OCI-M1 (cell line): ENCODE measurements around the gene NCBP3.
A peak's percentile ranks its signal among the peaks of the same experiment; 100 is the strongest.
"Not testable (repeated sequence)": the region's sequence is repeated elsewhere in the genome, so short reads cannot be mapped to it uniquely, and the experiment has no call there.

Experiments used
- DNase-seq: peaks from one replicate; lab custom pipeline; 2025; lab: John Stamatoyannopoulos, UW

NCBP3 gene

DNA sequence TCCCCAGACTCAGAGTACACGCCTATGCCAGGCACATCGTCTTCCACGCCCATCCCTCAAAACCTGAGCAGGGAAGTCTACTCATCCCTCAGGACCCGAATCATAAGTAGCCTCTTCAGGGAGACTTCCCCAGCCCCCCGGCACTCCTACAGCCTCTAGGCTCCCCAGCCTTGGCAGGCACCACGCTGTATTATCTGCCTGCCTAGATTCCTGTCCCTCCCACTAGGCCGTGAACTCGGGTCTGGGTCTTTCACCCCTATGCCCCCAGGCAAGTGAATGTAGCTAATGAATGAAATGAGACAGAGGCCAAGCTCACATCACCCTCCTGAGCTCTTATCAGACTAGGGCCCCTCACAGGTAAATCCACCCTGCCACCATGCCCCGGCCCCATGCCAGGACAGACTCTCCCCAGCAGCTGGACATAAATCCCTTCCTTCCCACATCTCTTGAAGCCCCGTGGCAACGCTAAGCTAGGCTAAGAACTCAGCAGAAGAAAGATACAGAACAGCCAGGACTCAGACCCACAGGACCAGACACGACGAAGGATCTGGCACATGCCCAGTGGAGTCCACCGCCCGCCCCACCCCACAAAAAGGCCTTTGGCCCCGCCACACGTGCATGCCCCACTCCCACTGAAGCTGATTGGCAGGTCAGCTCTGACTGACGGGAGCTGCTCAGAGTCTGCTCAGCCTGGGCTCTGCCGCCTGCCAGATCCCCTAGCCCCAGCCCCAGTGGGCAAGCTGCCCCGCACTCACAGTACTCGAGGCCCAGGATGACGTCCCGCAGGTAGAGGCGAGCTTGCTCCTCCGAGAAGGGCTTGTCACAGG, 33.8 kb upstream of the NCBP3 start:
- DNase-seq = no peak

DNA sequence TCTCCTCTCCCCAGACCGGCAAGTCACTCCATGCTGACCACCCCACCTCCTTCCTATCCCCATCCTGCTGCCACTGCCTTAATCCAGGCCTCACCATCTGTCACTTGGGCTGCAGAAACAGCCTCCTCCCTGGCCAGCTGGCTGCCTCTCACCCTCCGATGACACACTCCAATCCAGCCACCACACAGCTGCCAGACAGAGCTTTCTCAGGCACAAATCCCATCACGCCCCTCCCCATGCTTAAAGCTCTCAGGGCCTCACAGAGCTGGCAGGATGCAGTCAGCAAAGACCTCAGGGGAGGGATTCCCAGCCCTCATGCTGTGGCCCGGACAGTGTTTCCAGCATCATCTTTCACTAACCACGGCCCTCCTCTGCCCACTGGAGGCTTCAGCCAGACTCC, 33.1 kb upstream of the NCBP3 start:
- DNase-seq = no peak

DNA sequence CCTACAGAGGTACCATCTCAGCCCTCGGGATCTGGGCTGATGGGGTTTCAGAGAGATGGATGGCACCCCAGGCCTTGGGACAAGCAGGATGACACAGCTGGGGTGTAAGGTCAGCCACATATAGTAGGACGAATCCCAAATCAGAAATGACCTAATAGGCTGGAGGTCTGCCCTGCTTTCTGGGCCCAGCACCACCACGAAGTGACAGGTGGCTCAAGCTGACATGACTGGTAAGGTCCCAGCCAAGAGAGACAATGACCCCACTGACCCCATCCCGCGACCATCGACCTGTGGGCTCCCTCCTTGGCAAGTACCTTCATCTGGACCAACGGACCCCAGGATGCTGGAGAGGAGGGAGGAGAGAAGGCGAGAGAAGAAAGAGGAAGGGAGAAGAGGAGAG, 31.2 kb upstream of the NCBP3 start:
- no peak for DNase-seq

DNA sequence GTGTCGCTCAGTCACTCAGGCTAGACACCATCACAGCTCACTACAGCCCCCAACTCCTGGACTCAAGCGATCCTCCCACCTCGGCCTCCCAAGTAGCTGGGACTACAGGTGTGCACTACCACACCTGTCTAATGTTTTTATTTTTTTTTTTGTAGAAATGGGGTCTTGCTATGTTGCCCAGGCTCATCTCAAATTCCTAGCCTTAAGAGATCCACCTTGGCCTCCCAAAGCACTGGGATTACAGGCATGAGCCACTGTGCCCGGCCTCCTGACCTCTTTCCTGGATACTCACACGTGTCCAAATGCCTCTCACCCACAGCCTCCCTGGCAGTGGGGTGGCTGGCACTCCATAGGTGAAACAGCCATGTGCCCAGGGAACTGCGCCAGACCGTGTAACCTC, 29.3 kb upstream of the NCBP3 start:
- DNase-seq = no peak

DNA sequence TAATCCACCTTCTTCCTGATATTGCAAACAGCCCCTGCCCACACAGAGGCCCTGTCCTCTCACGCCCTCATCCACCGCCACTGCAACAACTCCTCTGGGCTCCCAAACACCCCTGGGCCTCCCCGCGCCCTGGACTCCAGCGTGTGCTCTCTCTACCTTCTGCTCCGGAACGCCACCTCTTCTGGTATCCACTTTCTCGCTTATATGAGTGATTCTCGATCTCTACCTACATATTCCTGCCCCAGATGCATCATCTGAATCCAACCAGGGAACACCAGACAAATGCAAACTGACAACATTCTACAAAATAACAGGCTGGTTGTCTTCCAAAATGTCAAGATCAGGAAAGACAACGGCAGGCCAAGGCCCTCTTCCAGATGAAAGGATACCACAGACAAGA, 27.8 kb upstream of the NCBP3 start:
- DNase-seq = no peak

DNA sequence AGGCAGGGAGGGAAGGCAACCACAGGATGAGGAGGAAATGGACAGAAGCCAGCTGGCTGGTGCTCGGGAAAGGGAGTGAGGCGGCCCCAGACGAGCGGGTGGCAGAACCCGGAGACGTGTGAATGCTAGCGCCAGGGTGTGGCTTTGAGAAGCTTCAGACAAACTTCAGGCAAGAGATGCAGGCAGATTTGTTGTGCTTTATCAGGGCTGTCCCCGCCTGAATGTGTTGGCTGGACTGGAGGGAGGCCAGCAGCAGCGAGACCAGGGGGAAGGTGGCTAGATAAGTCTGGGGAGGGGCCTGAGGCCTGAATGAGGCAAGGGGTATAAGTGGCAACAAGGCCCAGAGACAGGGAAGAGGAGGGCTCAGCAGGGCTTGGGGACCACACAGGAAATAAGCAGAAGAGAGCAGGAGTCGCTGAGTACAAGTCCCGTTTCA, 24.8 kb upstream of the NCBP3 start:
- DNase-seq = peak; percentile 72

DNA sequence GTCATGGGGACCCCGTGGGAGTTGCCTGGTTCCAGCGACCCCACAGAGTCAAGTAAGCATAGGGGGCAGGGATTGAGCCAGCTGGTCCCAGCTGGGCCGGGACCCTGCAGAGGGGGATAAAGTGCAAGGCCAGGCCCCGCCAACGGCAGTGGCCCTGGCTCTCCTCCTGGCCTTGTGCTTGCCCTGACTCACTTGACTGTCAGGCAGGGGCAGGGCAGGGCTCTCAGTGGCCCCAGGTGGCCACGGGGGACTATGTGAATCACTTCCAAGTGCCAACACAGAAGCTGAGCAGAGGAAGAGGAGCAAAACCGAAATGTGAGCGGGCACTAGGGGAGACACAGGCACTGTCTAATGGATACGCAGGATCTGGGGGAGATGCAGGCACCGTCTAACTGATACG, 21.6 kb upstream of the NCBP3 start:
- no peak for DNase-seq

DNA sequence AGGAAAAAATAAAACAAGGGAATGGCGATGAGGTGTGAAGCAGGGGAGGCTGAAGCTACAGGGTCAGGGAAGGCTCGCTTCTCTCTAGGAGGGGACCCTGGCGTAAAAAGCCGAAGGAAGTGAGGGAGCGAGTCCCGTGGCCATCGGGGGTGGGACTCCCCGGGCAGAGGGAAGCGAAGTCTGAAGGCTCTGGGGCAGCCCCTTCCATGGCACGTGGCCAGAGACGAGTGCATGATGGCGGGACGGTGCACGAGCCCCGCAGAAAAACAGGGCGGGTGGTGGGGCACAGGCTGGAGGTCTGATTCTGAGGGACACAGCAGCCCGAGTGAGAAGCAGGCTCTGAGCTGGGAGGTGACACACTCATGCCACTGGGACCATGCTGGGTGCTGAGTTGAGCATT, 21.1 kb upstream of the NCBP3 start:
- DNase-seq = no peak

DNA sequence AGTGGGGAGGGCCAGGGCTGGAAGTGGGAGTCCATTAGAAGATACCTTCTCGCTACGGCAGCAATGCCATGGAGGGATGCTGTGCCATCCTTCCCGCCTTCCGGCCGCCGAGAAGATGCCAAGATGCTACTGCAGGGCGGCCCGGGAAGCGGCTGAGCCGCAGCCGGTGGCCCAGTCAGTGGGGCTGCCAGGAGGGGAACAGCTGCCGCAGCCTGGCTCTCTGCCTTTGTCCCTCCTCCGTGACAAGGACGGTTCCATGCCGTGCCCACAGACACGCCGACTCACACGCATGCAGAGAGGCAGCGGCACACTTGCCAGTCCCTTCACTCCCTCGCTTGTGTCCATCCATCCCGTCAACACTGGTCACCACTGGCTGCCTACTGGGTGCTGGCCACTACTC, 20.2 kb upstream of the NCBP3 start:
- no peak for DNase-seq

DNA sequence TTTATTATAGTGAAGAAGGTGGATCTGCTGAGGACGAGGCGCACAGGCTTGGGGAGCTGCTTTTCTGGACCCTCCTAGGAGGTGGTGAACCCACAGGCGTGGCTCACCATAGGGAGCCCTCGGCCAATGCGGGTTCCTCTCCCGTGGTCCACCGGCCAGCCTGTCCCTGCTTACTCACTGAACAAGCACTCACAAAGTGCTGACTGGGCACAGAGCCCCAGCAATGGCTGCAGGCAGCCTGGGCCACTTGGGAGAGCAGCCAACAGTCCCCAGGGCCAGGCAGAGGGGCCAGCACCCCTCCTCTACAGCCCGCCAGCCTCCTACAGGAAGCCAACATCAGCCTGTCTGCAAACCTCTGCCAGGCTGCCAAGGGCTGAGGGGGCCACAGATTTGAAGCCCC, 19.1 kb upstream of the NCBP3 start:
- no peak for DNase-seq

DNA sequence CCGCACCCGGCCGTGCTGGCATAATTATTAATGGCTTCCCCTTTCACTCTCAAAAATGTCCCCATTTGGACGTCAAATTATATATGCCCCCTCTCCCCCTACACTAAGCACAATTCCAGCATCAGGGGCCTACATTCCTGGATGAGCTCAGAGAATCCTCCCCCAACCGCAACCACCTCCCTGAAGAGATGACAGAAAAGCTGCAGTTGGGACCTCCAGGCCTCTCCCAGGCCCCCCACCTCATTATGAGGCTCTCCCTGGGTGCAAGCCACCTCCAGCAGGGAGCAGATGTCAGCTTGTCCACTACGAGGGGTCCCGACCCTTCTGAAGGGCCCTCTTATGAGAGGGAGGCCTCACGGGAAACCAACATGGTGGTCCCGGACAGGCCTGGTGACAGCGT, 18.5 kb upstream of the NCBP3 start:
- DNase-seq = no peak

DNA sequence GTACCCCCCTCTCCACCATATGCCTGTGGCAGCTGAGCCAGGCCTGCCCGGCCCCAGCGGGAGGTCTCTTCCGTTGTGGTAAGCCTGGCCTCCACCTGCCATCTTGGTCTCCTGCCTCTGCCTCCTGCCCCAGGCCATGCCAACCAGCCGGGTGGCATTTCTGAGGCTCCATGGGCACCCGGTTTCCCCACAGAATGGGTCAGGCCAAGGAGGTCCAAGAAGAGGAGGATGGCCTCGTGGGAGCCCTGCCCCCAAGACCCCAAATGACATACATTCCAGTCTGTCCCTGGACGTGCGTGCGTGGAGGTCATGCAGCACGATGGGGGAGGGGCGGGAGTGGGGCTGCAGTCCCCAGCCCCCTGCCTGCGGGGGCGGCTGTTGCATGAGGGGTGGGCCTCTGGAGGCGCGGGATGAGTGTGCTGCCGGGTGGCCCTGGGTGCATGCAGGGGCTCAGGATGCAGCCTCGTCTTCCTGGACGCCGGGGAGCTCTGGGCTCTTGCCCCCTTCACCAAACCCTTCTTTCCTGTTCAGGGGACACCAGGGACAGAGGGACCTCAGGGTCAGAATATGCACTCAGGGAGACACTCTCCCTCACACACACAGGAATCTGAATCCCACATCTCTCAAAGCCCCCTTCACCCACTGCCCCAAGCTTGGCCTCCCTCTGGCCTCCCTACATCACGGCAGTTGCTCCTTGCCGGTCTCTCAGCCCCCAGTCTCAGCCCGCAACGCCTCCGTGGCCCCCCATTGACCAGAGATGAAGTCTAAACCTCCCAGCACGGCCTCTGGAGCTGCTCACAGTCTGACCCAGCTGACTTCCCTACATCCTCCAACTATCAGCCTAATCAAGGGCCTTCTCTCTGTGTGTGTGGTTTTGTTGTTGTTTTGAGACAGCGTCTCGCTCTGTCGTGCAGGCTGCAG, 16.0 kb upstream of the NCBP3 start:
- no peak for DNase-seq

DNA sequence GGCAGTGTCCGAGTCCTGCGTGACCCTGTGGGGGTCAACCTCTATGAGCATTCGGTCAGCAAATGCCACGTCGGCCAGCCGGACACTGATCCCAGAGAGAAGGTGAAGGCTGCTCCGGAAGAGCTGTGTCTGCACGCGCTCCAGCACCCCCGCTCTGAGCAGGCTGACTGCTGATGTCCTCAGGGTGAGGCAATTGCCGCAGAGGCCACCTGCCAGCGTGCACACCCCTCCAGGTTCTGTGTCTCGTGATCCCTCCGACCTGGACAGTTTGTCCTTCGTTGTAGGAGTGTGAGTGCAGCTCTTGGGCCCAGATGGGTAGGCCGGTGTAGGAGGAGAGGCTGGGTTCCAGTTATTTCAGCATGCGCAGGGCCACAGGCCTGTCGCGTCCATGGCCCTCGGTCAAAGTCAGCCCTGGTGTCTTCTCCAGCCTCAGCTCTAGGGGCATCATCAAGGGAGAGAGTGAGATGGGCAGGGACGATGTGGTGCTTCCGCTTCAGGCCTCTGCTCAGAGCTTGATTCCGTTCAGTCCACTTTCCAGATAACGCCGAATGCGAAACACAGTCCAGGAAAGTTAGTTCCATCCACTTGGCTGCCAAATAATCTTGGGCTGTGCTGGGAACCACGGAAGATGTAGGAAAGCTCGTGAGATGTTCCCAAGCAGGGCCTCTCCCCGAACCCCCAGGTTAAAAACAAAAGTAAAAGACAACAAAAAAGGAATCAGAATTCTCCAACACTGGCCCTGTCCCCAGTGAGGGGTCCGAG, 15.1 kb upstream of the NCBP3 start:
- no peak for DNase-seq

DNA sequence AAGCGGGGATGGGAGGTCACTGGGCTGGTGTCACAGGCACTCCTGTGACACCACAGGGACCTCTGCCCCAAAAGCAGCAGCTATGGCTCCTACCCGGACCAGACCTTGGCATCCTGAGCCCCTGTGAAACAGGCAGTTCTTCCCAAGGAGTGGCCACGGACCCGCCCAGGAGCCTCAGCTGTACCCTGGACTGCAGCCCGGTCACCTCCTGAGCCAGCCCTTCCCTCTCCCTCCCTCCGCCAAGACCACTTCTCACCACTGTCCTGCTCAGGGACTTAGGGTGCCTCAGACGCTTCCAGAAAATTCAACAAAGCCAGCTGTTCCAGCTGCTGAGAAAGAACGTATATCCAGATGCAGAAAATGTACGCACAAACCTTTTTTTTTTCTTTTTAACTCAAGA, 13.9 kb upstream of the NCBP3 start:
- no peak for DNase-seq

DNA sequence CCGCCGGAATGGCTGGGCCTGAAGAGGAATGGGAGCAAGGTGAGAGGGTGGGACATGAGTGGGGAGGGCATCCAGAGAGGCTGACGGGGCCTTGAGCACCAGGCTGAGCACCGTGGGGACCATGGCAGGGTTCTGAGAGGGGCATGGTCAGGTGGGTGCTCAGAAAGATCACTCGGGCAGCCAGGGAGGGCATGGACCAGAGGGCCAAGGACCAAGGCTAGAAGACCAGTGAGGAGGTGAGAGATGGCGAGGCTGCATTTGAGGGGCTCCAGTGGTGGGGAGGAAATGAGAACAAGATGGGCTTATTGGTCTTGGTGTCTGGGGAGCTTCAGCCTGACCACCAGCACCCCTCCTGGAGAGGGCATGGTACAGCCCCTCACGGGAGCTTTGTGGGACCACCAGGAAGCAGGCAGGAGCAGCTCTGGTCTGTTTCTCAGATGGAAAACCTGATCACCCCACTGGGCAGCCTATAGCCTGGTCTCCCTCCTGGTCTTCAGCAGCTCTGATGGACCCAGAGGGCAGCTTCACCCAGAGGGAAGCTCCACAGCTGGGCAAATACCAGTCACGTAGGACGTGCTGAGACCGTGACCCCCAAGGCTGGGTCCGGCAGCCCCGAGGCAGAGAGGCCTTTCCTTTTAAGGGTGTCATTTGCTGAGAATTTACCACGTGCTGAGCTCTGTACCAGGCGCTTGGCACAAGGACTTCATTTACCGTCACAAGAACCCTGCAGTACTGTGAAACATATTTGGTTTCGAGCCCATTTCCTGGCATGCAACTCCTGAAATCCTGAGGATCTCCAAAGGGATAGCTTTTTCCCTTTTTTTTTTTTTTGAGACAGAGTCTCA, 11.4 kb upstream of the NCBP3 start:
- no peak for DNase-seq

DNA sequence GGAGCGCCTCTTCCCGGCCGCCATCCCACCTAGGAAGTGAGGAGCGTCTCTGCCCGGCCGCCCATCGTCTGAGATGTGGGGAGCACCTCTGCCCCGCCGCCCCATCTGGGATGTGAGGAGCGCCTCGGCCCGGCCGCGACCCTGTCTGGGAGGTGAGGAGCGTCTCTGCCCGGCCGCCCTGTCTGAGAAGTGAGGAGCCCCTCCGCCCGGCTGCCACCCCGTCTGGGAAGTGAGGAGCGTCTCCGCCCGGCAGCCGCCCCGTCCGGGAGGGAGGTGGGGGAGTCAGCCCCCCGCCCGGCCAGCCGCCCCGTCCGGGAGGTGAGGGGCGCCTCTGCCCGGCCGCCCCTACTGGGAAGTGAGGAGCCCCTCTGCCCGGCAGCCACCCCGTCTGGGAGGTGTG, 8.2 kb upstream of the NCBP3 start:
- not testable (repeated sequence) for DNase-seq

DNA sequence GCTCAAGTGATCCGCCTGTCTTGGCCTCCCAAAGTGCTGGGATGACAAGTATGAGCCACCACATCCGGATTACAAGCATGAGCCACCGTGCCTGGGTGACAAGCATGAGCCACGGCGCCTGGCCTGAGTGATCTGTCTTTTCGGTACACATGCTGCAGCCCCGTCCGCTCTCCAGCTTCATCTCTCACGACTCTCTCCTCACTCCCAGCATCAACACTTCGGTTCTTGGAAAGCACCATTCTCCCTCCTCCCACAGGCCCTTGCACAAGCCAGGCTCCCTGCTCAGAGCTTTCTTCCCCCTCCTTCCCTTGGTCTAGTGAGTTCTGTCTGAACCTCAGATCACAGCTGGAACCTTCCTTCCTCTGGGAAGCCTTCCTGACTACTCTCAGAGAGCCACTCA, 6.5 kb upstream of the NCBP3 start:
- no peak for DNase-seq

DNA sequence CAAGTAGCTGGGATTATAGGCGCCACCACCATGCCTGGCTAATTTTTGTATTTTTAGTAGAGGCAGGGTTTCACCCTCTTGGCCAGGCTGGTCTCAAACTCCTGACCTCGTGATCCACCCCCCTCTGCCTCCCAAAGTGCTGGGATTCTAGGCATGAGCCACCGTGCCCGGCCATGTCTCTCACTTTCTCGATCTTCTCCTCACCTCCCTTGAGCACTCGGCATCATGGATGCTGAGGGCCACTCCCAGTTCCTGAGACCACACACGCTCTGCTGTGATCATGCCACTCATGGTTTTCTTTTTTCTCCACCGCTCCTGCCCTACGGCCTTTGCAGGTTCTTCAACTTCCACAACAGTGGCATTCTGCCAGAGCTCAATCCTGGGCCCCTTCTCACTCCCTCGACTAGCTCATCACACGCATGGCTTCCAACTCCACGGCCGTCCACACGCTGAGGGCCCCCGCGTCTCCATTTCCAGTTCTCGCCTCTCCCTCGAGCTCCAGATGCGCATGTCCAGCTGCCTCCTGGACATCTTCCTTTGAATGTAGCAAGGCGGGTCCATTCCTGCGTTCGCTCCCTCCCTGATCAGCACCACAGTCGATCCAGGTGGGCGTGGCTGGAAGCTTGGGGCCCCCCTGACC, 5.5 kb upstream of the NCBP3 start:
- no peak for DNase-seq

DNA sequence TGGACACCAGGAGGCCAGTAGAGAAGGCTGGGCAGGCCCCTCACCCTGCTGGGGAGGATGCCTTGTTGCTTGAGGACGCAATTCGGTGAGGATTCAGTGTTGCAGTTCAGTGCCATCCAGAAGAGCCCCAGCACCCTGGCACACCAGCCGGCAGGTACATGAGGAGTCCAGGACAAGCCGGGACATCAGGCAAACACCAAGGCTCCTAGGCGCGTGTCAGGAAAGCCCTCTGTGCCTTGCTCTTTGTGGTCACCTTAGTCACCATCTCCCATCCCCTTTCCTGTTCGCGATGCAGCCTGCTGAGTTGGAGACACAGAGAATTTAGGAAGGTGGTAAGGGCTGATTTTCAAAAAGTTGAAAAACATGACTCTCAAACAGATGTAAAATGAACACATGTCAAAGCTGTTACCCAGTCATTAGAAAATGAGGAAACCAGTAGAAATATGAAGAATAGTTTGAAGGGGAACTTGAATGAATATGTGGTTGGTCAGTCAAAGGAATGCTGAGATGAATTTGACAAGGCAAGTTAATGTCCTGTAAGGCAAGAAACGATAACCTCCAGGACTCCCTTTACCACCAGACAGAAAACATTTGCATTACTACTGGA, 2.3 kb upstream of the NCBP3 start:
- DNase-seq = peak; percentile 15

DNA sequence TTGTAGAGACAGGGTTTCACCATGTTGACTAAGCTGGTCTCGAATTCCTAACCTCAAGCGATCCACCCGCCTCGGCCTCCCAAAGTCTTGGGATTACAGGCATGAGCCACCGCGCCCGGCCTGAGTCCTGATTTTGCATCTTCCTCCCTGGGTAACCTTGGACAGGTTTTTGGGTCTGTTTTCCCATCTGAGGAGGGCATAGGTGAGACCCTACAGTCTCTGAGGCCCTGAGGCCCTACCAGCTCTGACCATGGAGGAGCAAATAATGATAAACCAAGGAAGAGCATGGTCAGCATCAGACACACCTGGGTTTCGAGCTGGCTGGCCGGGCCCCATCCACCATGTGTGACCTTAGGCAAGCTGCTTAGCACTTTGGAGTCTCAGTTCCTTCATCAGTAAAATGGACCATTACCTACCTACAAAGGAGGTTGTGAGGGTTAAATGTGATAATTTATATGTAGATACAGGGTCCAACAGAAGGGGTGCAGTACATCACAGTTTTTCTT, 1.2 kb upstream of the NCBP3 start:
- DNase-seq = no peak
